ENCODE measurements around the gene TEX11.
"Not testable (repeated sequence)": the region's sequence is repeated elsewhere in the genome, so short reads cannot be mapped to it uniquely, and the experiment has no call there.

TEX11 gene

DNA sequence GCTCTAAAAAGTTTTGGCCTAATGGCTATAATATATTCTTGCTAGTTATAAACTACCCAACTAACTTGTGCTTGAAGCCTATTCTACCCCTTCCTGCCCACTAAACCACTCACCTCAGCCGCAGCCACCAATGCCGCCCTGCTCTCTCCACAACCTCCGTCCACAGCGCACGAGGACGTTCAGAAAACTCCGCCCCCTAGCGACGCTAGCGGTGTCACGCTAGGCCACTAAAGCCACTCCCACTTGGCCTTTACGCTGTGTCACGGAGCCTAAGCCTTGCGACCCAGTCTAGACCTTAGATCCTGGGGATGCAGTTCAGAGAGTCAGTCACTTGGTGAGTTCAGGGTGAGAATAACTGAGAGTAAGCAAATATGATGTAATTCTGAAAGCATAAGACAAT lies at the start of gene TEX11:
Gene TEX11 (minus strand): TSS at position 171 of the 400 bp plus-strand sequence. CDS start 922 bp downstream, outside the sequence.
- no peak for DNase-seq

GRCh38 chrX:70954871-70955270 lies 46.4 kb upstream of the TEX11 start:
- no peak for DNase-seq

DNA sequence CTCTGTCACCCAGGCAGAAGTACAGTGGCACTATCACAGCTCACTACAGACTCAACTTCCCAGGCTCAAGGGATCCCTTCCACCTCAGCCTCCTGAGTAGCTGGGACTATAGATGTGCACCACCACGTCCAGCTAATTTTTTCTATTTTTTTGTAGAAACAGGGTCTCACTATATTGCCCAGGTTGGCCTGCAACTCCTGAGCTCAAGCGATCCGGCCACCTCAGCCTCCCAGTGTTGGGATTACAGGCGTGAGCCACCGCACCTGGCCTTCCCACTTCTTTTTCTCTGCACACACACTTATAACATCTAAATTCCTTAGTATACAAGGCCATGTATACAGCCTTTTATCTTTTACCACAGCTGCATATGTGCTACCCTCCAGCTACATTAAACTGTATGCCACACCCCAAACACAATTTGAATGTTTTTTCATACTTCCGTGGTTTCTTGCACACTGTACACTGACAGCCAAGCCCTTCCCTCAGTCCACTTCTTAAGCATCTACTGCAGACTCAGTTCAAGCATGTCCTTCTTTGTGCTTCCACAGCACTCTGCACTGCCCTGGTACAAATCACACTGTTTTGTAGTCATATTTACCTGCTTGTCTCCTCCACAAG lies 15.9 kb upstream of the TEX11 start:
- no peak for DNase-seq

GRCh38 chrX:70922774-70923473 lies 14.4 kb upstream of the TEX11 start:
- no peak for DNase-seq

DNA sequence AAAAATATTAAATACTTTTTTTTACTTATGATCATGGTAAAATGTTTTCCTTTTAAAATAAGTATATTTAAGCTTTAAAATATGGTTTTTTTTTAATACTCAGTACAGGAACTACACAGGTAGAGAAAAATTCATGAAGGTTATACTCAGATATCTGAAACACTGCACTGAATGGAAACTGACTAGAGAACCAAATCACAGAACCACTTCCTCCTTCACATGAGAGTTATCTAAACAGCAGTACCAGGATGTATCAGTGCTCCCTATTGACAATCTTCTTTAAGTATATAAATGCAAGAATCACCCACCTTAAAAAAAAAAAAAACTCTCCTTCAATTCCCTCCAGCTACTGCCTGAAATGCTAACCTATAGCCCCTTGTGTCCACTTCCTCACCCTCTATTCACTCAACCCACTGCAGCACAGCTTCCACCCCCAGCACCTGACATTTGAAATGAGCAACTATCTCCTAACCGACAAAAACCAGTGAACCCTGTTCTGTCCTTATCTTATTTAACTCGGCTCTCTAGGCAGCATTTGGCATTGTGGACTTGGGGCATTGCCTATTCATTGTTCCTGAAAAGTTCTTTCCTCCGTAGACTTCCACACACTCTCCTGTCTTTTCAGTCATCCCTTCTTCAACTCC lies 13.3 kb upstream of the TEX11 start:
- no peak for DNase-seq

DNA sequence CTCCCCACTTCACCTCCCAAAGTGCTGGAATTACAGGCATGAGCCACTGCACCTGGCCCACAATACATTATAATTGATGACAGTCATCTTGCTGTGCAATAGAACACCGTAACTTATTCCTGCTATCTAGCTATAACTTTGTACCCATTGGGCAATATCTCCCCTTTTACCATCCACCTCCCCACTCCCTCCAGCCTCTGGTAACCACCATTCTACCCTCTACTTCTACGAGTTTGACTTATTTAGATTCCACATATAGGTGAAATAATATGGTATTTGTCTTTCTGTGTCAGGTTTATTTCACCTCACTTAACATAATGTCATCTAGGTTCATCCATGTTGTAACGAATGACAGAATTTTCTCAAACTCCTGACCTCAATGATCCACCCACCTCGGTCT lies 8.2 kb upstream of the TEX11 start:
- no peak for DNase-seq

DNA sequence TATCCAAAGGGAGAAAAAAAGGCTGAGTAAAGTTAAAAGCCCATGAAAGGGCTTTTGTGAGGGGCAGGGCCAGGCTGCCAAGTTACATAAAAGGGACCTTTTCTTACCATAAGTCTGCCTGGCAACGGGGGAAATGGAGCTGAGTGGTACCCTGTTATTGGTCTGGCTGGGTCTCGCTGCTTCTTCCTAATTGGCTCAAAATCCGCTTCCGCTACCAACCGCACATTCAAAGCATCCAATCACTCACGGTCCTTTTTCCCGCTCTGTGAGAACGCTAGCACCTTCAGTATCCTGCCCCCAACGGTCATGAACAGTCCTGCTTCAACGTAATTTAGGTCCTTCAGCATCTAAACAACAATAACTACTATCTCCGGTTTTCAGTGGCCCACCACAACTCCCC lies 611 bp downstream of the TEX11 start:
- no peak for DNase-seq

GRCh38 chrX:70901465-70901864 lies 7.0 kb downstream of the TEX11 start:
- DNase-seq: no peak

GRCh38 chrX:70890441-70890840 lies 18.1 kb downstream of the TEX11 start:
- not testable (repeated sequence) for DNase-seq

DNA sequence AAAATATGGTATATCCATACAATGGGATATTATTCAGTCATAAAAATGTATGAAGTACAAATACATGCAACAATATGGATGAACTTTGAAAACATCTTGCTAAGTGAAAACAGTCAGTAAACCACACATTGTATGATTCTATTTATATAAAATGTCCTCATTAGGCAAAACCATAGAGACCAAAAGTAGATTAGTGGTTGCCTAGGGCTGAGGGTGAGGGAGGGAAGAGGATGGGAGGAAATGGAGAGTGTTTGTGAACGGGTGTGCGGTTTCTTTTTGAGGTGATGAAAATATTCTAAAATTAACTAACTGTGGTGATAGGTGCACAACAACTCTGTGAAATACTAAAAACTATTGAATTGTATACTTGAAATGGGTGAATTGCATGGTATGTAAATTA lies 29.6 kb downstream of the TEX11 start:
- no peak for DNase-seq

GRCh38 chrX:70852294-70852693 lies 56.2 kb downstream of the TEX11 start:
- DNase-seq: no peak

- DNase-seq: not testable (repeated sequence)
Observed at GRCh38 chrX:70844081-70844480, 64.4 kb downstream of the TEX11 start.

- DNase-seq: not testable (repeated sequence)
Observed at GRCh38 chrX:70843620-70844019, 64.9 kb downstream of the TEX11 start.

- DNase-seq: no peak
Observed at GRCh38 chrX:70834589-70834988, 73.9 kb downstream of the TEX11 start.

GRCh38 chrX:70826715-70827114 lies 81.8 kb downstream of the TEX11 start:
- no peak for DNase-seq

- no peak for DNase-seq
Observed at GRCh38 chrX:70825366-70825765, 83.1 kb downstream of the TEX11 start.

DNA sequence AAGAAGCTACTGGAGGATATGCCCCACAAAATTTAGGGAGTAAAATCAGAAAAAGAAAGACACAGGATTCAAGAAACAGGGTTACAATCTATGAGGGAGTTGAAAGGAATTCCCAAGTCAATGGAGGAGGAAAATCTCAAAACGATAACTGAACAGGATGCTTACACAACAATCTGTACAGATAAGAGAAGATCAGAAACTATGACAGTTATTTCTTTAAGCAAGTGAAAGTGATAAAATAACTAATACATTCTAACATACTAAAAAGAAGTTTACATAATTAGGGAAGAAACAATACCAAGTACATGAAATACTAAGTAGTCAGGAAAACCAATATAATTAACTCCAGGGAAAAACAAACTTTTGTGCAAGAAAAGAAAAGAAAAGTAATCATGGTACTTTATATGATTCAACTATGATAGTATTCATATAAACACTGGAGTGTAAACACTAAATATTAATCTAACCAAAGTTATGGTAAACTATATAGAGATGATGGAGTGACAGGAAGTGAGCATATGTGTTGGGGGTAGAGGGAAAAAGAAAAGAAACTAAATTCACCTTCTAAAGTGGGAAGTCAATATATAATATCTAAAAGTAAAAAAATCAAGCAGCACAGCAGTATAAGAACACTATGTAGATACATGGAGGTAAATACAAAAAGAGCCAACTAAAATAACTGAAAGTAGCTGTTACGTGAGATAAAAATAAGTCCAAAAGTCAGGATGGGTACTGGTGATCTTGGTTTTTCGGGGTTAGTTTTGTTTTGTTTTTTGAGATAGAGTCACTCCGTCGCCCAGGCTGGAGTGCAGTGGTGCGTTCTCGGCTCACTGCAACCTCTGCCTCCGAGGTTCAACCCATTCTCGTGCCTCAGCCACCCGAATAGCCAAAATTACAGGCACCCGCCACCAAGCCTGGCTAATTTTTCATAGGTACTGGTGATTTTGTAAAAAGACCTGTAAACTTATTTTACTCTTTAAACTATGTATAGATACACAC lies 99.3 kb downstream of the TEX11 start:
- no peak for DNase-seq

- DNase-seq: no peak
Observed at GRCh38 chrX:70806081-70806480, 102.4 kb downstream of the TEX11 start.

DNA sequence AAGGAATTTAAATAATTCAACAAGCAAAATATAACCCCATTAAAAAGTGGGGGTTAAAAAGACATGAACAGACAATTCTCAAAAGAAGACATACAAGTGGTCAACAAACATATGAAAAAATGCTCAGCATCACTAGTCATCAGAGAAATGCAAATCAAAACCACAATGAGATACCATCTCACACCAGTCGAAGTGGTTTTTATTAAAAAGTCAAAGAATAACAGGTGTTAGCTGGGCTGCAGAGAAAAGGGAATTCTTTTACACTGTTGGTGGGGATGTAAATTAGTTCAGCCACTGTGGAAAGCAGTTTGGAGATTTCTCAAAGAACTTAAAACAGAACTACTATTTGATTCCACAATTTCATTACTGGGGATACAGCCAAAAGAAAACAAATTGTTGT lies 111.8 kb downstream of the TEX11 start:
- not testable (repeated sequence) for DNase-seq

GRCh38 chrX:70774223-70774622 lies 134.3 kb downstream of the TEX11 start:
- no peak for DNase-seq

- no peak for DNase-seq
Observed at GRCh38 chrX:70769659-70770227, 138.8 kb downstream of the TEX11 start.

DNA sequence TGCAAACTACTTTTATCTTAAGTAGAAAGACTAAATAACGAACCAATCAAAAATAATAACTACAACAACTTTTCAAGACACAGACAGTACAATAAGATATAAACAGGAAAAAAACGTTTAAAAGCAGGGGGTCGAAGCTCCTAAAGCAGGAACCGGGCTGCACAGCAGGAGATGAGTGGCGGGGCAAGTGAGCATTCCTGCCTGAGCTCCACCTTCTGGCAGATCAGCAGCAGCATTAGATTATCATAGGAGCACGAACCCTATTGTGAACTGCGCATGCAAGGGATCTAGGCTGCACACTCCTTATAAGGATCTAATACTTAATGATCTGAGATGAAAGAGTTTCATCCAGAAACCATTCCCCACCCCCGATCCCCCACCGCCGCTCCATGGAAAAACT lies 146.2 kb downstream of the TEX11 start:
- no peak for DNase-seq

DNA sequence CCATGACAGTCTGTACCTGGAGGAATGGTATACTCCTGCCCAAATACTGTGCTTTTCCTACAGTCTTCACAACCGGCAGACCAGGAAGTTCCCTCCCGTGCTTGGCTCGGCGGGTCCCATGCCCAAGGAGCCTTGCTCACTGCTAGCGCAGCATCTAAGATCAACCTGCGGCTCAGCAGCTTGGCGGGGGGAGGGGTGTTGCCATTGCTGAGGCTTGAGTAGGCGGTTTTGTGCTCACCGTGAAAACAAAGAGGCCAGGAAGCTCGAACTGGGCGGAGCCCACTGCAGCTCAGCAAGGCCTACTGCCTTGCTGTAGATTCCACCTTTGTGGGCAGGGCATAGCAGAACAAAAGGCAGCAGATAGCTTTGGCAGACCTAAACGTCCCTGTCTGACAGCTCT lies 152.7 kb downstream of the TEX11 start:
- DNase-seq: no peak
